ENCODE results near the gene SNRPF. TPM values are rescaled to one million over a fixed set of nuclear protein-coding genes. Genes with fewer than 3 reads are reported as not detected.
"Not testable (repeated sequence)": the region's sequence is repeated elsewhere in the genome, so short reads cannot be mapped to it uniquely, and the experiment has no call there.

Gene SNRPF
- total RNA-seq, result 10.1 TPM
- long read RNA-seq, transcript SNRPF-201 (4 exons, 1,389 nt), result major isoform, 8 of 9 reads
- long read RNA-seq, partial matches to known transcripts, result 1 of 9 reads
- long read RNA-seq, other reads (novel, unspliced or antisense), result 0 of 9 reads

- intact Hi-C loops (cut with DNase I), result no loop called here
- peak; percentile 98 for DNase-seq (ENCODE audit: low spot score)
Observed at GRCh38 chr12:95858451-95859343, at the start of gene SNRPF. Gene SNRPF, plus strand, starts transcription at chr12:95858952. Its CDS starts 122 bp downstream, at chr12:95859074.

DNA sequence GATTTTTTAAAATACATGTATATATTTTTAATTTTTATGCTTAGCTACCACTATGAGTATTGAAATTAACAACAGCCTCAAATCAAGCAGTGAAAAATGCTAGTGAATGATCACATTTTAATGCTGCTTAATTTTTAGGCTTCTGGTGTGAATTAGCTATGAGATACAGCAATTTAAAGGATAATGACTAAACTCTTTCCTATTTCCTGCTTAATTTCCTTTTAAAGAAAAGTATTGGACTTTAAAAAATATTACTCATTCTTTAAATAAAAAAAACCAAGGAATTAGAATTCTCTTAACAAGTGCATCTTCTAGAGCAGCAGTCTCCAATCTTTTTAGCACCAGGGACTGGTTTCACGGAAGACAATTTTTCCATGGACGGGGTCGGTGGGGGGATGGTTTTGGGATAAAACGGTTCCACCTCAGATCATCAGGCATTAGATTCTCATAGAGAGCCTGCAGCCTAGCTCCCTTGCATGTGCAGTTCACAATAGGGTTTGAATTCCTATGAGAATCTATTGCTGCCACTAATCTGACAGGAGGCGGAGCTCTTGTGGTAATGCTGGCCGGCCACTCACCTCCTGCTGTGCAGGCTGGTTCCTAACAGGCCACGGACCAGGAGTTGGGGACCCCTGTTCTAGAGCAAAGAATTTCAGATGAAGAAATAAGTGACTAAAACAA is 49.6 kb upstream of the SNRPF start:
- DNase-seq (ENCODE audit: low spot score), result no peak
- intact Hi-C loops (cut with DNase I), result no loop called here

- no peak for DNase-seq (ENCODE audit: low spot score)
- intact Hi-C loops (cut with DNase I), result no loop called here
Observed at GRCh38 chr12:95810411-95810810, 48.3 kb upstream of the SNRPF start.

GRCh38 chr12:95812155-95812554 is 46.6 kb upstream of the SNRPF start:
- DNase-seq (ENCODE audit: low spot score); intact Hi-C loops (cut with DNase I): not testable (repeated sequence)

DNA sequence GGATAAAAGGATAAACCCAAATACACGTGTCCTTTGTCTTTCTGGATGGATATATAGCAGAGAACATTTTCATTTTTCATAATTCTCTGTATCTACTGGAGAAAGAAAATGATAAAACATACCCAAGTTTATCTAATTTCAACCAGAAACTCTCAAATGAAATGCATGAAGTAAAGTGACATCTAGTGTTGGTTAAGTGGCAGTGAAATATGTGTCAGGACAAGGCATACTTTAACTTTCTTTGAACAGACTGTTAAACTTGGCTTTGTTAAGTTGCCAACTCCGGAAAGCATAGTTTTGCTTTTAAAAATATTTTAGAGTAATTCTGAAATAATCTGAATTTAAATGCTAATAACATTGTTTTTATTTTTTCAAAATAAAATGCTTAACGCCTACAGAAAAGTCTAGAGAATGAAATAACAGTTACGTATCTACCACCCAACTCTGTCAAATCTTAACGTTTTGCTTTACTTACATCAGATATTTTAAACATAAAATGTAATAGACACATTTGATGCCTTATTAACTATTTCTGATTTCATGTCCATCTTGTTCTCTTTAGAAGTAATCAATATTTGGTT is 43.0 kb upstream of the SNRPF start:
- intact Hi-C loops (cut with DNase I), result loop anchor here (2.0 kb wide), 2 partner anchors 191 to 233 kb away; no protein-coding TSS in a partner anchor
- no peak for DNase-seq (ENCODE audit: low spot score)

- DNase-seq (ENCODE audit: low spot score), result no peak
- intact Hi-C loops (cut with DNase I), result loop anchor here (10.0 kb wide), 1 partner anchor 175 kb away; the partner anchor contains the start of gene HAL
Observed at GRCh38 chr12:95820096-95820703, 38.6 kb upstream of the SNRPF start.

GRCh38 chr12:95829395-95829794 is 29.4 kb upstream of the SNRPF start:
- no peak for DNase-seq (ENCODE audit: low spot score)
- intact Hi-C loops (cut with DNase I), result loop anchor here (10.0 kb wide), 1 partner anchor 165 kb away; the partner anchor contains the start of gene HAL

- intact Hi-C loops (cut with DNase I), result no loop called here
- DNase-seq (ENCODE audit: low spot score), result no peak
Observed at GRCh38 chr12:95830335-95831089, 28.2 kb upstream of the SNRPF start.

- intact Hi-C loops (cut with DNase I), result no loop called here
- DNase-seq (ENCODE audit: low spot score), result no peak
Observed at GRCh38 chr12:95834572-95834971, 24.2 kb upstream of the SNRPF start.

- no peak for DNase-seq (ENCODE audit: low spot score)
- intact Hi-C loops (cut with DNase I), result no loop called here
Observed at GRCh38 chr12:95836185-95836609, 22.6 kb upstream of the SNRPF start.

GRCh38 chr12:95836630-95837239 is 22.0 kb upstream of the SNRPF start:
- DNase-seq (ENCODE audit: low spot score), result no peak

DNA sequence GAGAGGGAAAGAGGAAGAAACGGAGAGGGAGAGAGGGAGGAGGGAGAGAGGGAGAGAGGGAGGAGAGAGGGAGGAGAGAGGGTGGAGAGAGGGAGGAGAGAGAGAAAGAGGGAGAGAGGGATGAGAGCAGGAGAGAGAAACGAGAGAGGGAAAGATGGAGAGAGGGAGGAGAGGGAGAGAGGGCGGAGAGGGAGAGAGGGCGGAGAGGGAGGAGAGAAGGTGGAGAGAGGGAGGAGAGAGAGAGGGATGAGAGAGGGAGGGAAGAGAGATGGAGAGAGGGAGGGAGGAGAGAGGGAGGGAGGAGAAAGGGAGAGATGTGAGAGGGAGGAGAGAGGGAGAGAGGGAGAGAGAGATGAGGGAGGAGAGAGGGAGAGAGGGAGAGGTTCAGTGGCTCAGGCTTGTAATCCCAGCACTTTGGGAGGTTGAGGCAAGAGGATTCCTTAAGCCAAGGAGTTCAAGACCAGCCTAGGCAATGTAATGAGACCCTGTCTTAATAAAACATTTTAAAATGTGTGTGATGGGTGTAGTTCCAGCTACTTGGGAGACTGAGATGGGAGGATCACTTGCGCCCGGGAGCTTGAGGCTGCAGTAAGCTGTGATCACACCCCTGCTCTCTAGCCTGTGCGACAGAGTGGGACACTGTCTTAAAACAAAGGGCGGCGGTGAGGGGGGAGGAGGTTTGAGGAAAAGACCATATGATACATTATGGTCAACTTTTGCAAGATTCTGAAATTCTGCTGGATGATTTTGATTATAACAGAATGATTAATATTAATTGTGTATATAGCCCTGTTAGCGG is 21.3 kb upstream of the SNRPF start:
- intact Hi-C loops (cut with DNase I), result no loop called here
- DNase-seq (ENCODE audit: low spot score), result no peak

More at GRCh38 chr12:95836630-95837239, 22.0 kb upstream of the SNRPF start:
- intact Hi-C loops (cut with DNase I), result no loop called here

DNA sequence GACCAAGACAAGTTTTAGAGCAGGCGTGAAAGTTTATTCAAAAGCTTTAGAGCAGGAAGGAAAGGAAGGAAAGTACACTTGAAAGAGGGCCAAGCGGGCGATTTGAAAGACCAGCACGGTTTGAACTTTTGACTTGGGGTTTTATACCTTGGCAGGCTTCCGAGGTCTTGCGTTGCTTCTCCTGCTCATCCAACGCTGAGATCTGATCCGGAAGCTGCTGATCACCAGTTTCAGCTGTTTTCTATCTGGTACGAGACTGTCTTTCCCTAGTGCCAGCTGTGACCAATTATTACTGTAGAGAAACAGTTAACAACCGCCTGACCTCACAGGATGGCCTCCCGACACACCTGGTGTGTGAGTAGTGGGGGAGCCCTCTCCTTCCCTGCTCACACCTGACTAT is 20.6 kb upstream of the SNRPF start:
- DNase-seq (ENCODE audit: low spot score), result no peak
- intact Hi-C loops (cut with DNase I), result no loop called here

DNA sequence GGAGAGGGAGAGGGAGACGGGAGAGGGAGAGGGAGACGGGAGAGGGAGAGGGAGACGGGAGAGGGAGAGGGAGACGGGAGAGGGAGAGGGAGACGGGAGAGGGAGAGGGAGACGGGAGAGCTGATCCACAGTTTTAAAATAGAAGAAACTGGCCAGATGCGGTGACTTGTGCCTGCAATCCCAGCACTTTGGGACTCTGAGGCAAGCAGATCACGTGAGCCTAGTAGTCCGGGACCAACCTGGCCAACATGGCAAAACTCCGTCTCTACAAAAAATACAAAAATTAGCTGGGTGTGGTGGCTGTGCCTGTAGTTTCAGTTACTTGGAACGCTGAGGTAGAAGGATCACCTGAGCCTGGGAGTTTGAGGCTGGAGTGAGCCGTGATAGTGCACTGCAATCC is 16.3 kb upstream of the SNRPF start:
- intact Hi-C loops (cut with DNase I); DNase-seq (ENCODE audit: low spot score): not testable (repeated sequence)

- intact Hi-C loops (cut with DNase I), result no loop called here
- no peak for DNase-seq (ENCODE audit: low spot score)
Observed at GRCh38 chr12:95848575-95849388, 10.0 kb upstream of the SNRPF start.

GRCh38 chr12:95851606-95852005 is 7.1 kb upstream of the SNRPF start:
- intact Hi-C loops (cut with DNase I), result no loop called here
- DNase-seq (ENCODE audit: low spot score), result no peak

DNA sequence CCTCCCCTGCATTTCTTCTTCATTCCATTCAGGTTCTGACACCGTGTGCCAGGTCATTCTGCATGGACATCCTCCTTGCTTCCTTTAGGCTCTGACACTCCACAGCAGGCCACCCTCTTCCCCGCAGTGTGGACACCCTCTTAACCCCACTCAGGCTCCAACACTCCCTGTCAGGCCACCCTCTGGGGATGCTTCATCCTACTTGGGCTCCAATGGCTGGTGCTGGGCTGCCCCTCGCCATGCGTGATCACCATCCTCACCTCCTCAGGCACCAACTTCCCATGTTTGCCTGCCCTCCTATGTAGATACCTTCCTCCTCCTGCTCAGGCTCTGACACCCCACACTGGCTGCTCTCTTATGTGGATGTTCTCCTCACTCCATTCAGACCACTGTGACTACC is 6.6 kb upstream of the SNRPF start:
- no peak for DNase-seq (ENCODE audit: low spot score)
- intact Hi-C loops (cut with DNase I), result no loop called here
